HG03103 (cell line): ENCODE data around the gene EFNA1.
"Not testable (repeated sequence)": the region's sequence is repeated elsewhere in the genome, so short reads cannot be mapped to it uniquely, and the experiment has no call there.

Experiments used
- ATAC-seq: cut with Tn5 transposase; IDR thresholded peaks from one replicate; pipeline ENCODE4 v1.9.1; 2021; ENCODE audit warnings: low read depth; ENCODE audit not compliant: unreplicated experiment

The EFNA1 gene

DNA sequence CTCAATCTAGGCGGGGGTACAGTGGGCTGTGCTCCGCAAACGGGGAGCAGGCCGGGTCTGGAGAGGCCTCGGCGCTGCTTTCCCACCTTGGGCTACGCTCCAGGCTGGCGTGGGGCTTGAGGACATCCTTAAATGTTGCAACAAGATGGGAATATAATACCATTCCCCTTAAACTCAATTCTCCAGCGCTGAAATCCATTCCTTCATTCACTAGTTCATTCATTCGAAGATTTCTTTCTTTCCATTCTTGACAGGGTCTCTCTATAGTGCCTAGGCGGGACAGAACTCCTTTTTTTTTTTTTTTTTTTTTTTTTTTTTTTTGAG lies 12.9 kb downstream of the EFNA1 start:
- ATAC-seq = no peak

DNA sequence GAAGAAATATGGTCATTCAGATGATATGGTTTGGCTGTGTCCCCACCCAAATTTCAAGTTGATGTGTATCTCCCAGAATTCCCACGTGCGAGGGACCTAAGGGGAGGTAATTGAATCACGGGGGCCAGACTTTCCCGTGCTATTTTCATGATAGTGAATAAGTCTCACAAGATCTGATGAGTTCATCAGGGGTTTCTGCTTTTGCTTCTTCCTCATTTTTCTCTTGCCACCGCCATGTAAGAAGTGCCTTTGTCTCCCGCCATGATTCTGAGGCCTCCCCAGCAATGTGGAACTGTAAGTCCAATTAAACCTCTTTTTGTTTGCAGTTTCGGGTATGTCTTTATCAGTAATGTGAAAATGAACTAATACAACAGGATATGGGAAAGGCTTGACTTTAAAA lies 14.1 kb downstream of the EFNA1 start:
- no peak for ATAC-seq

DNA sequence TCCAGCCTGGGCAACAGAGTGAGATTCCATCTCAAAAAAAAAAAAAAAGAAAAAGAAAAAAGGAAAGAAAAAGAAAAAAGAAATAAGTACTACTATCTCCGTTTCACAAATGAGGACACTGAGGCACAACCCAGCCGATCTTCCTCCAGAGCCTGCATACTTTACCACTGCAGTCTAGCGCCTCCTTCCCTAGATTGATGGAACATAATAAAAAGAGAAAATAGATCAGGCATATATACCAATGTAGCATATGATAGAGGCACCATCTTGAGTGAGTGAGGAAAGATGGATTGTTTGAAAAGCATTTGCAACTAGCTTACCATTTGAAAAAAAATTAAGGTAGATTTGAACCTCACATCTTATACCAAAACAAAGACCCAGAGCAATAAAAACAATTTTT lies 17.8 kb downstream of the EFNA1 start:
- ATAC-seq = no peak

DNA sequence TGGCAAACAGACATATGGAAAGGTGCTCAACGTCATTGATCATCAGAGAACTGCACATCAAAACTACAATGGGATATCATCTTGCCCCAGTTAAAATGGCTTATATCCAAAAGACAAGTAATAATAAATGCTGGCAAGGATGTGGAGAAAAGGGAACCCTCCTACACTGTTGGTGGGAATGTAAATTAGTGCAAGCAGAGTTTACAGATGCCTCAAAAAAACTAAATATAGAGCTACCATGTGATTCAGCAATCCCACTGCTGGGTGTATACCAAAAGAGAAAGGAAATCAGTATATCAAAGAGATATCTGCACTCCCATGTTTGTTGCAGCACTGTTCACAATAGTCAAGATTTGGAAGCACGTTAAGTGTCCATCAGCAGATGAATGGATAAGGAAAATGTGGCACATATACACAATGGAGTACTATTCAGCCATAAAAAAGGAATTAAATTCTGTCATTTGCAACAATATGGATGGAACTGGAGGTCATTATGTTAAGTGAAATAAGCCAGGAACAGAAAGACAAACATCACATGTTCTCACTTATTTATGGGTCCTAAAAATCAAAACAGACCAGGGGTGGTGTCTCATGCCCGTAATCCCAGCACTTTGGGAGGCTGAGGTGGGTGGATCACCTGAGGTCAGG lies 28.4 kb downstream of the EFNA1 start:
- ATAC-seq = not testable (repeated sequence)

DNA sequence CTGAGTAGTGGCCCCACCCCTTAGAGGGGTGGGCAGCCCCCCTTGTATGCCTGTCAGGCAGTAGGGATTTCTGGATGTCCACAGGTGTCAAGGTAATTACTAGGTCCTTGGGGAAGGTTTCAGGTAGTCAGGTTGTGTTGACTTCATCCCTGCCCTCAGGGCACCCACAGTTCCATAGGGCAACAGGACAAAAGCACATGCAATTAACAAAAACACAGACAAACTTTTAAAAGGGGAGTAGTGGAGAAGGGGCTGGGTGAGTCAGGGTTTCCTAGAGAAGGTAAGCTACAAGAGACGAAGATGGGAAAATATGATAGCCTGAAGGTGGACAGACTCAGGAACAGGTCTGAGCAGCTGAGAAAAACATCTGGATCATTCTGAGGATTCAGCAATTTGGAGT lies 31.3 kb downstream of the EFNA1 start:
- ATAC-seq = no peak

DNA sequence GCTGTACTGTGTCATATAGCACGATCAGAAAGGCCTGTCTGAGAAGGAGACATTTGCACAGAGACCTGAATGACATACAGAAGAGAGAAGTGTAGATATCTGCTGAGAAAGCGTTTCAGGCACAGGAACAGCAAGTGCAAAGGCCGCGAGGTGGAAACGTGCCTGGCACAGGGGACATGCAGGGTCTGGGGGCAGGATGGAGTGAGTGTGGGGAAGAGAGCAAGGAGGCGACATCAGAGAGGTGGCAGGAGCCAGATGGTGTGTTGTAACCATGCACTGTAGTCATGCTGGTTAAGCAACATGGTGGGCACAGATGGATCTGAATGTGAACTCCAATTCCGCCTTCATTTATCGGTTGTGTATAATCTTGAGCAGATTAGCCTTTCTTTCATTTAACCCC lies 32.5 kb downstream of the EFNA1 start:
- no peak for ATAC-seq

DNA sequence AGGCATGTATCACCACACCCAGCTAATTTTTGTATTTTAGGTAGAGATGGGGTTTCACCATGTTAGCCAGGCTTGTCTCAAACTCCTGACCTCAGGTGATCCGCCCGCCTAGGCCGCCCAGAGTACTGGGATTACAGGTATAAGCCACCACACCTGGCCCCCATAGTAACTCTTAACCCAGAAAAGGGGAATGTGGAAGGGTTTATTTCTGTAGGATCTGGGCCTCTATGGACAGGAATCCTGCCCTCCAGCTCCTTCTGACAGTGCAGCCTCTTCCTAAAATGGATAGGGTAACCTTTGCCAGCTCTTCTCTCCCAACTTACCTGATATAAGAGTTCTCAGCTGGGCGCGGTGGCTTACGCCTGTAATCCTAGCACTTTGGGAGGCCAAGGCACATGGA lies 35.0 kb downstream of the EFNA1 start:
- ATAC-seq = not testable (repeated sequence)

DNA sequence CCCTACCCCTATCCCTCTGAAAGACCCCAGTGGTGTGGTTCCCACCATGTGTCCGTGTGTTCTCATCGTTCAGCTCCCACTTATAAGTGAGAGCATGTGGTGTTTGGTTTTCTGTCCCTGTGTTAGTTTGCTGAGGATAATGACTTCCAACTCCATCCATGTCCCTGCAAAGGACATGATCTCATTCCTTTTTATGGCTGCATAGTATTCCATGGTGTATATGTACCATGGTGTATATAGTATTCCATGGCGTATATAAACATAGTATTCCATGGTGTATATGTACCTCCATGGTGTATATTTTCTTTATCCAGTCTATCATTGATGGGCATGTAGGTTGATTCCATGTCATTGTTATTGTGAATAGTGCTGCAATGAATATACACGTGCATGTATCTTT lies 36.1 kb downstream of the EFNA1 start:
- ATAC-seq = not testable (repeated sequence)

DNA sequence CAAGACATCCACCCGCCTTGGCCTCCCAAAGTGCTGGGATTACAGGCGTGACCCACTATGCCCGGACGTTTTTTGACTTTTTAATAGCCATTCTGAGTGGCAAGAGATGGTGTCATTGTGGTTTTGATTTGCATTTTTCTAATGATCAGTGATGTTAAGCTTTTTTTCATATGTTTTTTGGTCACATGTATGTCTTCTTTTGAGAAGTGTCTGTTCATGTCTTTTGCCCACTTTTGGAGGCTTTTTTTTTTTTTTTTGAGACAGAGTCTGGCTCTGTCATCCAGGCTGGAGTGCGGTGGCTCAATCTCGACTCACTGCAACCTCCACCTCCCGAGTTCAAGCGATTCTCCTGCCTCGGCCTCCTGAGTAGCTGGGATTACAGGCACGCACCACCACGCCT lies 36.9 kb downstream of the EFNA1 start:
- not testable (repeated sequence) for ATAC-seq

DNA sequence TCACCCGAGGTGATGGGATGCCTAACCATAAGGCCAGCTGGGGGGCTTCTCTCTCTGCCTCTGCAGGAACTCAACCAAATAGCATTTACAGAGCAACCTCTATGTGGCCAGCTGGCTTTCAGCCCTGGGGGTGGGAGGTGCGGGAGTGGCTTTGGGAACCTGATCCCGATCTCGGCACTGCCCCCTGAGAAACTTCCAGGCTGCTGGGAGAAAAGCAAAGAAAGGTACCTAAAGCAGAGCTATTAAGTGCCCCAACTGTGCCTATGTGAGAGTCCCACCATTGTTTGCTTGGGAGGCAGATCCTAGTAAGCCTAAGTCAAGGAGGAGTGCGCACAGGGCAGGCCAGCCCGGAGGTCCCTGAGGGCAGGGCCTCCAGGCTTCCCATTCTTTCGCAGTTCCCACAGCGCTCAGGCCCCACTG lies 38.4 kb downstream of the EFNA1 start:
- no peak for ATAC-seq

DNA sequence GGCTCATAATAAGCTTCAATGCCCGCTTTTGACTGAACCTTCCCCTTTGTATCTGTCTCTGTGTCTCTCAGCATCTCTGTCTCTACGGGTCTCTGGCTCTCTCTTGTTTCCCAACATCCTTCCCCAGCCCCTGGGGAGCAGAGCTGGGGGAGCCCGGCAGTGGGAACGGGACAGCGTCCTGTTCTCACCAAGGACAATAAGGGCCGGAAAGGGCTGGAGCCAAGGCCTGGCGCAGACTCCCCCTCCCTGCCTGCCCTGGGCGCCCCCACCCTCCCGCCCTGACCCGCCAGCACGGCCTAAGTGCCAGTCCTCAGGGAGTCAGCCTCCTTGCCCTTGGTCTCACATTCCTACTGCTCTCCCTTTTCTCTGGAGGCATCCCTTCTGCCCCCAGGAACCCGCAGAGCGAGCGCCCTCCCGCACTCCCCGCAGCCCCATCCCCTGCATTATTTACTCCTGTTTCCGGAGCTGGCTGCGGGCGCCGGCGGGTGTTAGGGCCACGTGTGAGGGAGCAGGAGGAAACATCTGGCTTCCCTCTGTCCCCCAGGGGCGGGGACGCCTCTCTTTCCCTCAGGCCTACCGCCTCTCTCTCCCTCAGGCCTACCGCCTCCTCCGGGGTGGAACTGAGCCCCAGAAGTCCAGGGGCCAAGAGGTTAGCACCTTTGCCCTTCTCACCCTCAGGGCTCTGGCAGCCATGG lies 38.9 kb downstream of the EFNA1 start:
- no peak for ATAC-seq

DNA sequence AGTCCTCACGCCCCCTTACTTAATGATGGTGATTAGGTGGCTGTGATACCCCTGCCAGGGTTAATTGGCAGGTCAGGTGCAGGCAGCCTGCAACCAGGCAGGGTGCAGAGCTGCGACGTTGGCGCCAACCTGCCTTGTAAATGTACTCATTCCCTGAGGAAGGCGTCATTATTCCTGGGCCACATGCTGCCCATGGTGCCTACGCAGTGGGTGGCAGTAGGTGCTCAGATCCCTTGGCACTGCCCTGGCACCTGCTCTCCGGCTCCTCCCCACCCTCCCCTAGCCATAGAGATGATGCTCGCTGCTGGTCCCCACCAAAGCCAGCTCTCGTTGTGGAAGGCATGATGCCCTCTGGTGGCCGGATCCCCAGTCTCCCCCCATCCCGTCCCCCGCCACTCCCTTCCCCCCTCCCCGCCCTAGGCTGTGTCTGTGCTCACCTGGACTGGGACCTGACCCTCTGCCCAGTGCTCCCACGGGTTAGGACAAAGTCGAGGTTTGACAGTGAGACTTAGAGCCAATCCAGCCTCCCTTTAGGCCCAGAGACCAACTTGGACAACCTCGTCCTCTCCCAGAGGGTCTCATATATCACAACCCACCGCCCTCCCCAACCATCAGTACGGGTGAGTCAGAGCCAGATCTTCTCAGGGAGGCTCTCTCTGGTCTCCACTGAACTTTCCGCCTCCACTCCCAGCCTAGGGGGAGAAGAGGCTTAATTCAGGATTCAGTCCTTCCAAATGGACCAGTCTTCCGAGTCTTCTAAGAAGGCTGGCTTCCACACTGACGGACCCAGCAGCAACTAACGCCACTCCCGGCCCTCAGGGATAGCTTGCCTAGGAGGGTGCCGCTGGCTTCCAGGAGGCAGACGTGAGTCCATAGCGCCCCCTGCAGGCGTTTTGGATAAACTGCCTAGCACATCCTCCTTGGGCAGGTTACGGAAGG lies 39.8 kb downstream of the EFNA1 start:
- ATAC-seq = no peak

DNA sequence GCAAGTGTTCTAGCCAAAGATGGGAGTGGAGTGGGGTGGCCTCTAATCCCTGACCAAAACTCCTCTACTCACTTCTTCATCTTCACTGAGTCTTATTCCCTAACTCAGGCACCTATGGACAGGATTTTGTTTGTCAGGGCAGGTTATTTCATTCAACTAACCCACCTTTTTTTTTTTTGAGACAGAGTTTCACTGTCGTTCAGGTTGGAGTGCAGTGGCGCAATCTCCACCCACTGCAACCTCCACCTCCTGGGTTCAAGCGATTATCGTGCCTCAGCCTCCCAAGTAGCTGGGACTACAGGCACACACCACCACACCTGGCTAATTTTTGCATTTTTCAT lies 40.4 kb downstream of the EFNA1 start:
- not testable (repeated sequence) for ATAC-seq

DNA sequence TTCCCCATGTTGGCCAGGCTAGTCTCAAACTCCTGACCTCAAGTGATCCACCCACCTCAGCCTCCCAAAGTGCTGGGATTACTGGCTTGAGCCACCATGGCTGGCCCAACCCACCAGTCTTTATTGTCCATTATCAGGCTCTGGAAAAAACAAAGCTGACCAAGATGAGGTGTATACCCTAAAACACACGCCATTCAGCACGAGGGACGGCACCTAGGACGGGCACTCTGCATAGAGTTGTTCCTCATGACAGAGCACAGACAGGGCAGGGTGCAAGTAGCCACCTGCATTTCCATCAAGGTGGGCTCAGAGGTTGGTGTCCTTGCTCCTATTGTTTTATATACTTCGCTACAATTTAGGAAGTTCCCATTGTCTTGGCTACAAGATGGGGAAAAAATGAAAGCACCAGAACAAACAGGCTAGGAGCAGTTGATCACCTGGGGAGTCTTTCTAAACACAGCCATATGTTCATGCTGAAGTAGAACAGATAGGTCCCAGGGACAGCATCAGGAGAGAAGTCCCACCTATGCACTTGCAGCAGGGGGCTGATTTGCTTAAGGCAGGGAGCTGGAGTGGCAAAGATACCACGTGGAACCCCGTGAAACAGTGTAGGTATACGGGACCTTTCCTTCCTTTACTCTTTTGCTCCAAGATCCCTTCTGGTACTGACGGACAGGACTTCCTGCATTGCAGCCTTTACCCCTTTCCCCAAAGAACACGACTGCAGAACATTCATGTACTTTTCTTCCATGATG lies 41.0 kb downstream of the EFNA1 start:
- no peak for ATAC-seq

DNA sequence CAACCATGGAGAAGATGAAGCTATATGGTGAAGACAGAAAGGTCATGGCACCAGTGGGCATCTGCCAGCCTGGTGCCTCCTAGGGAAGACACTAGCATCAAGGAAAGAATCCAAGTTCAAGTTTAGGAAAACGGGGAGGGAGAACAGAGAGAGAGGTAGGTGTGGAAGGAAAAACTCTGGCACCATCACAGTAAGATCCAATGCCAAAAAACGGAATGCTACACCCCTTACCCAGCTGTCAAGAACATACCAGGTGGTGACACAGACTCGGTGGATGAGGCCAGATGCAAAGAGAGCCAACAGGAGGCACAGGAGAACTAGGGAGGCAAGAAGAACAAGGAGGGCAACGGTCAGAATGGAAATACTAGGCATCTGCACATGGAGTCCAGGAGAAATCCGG lies 41.9 kb downstream of the EFNA1 start:
- no peak for ATAC-seq

DNA sequence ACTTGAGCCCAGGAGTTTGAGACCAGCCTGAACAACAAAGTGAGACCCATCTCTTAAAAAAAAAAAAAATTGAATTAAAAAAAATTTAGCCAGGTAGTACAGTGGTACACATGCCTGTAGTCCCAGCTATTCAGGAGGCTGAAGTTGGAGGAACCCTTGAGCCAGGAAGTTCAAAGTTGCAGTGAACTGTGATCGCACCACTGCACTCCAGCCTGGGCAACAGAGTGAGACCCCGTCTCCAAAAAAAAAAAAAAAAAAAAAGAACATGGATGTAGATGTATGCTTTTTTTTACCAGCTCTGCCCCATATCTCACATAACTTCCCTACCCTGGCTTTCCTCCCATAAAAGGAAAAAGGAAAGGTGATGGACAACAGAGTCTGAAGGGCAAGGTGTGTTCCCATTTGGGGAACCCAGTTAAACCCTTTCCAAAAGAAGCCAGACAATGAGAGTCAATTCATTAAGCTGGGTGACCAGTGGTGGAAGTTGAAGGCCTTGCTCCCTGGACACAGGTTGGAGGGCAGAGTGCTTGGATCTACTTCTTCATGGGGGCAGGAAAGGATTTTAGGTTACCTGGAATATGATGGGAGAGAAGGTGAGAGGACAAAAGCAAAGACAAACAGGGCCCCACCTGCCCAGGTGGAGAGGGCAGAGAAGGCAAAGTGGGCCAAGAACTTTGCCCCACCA lies 42.6 kb downstream of the EFNA1 start:
- ATAC-seq = no peak

DNA sequence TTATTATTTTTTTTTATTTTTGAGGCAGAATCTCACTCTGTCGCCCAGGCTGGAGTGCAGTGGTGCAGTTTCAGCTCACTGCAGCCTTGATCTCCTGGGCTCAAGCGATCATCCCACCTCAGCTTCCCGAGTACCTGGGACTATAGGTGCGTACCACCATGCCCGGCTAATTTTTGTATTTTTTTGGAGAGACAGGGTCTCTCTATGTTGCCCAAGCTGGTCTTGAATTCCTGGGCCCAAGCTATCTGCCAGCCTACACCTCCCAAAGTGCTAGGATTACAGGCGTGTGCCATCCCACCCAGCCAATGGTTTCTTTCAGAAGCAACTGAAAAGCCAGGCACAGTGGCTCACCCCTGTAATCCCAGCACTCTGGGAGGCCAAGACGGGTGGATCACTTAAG lies 43.1 kb downstream of the EFNA1 start:
- ATAC-seq = no peak

DNA sequence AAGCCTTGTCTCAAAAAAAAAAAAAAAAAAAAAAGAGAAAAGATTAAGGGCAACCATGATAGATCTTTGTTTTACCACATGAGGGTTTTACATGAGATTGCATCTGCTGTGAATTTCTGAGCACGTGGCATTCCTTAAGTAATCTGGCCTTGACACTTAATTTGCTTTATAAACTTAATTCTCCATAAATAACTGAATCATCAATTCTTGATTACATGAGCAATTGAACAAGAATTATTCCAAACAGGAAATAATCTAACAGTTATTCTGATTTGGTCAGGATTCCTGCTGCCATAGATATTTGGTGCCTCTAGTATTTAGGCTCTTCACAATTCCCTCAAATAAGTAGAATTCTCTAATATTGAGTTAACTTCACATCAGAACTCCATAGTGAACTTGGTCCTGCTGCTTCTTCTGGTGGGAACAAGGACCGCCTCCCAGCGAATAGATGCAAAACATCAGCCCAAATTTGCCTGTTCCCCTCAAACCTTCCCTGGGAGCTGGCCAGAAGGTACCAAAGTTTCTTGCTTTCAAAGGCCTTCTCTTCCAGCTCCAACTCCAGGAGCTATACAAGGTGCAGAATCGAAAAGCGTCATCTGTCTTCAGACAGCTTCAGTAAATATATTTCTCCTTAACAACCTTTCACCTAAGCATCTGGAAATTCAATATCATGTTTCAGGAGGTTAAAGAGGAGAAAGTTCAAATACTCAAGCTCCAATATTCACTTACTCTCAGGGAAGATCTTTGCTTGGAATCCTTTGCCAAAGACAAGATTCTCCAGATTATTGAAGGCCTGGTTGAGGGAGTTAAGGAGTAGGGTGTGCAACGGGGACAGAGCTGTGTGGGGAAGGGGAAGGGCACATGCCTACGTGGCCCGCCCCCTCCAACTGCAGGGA lies 44.4 kb downstream of the EFNA1 start:
- no peak for ATAC-seq

DNA sequence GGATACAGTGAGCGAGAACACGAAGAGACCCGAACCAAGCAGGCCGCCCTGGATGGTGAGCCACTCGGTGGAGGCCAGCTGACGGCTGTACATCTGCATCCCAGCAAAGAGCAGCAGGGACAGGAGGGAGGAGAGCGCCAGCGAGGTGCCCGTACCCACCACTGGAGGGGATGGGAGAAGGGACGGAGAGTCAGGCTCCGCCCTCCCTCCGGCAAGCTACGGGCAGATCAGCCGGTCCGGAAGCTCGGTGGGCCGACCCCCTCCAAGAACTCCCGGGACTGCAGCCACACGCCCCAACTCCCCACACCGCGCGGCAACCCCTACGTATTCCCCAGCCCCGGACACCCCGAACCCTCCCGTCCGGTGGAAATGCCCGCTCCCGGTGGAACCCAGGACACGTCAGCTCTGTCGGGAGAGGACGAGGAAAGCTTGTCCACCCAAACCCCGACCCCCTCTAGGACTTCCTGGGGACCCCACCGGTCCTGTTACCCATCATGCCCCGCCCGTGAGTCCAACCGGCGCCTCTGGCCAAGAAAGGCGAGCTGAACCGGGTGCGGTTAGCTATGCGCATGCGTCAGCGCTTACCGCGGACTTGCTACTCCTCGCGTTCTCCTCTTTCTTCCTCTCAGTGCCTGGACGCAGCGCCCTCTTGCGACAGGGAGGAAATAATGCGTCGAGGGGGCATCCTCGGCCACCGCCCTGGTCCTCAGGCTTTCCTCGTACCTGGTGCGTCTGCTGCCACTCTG lies 45.2 kb downstream of the EFNA1 start, which contains the start of gene KRTCAP2:
TSS of gene KRTCAP2 (minus strand) at position 573 of the 746 bp plus-strand sequence. CDS start at position 493, 80 bp downstream.
- peak; percentile 64 for ATAC-seq
